ENCODE measurements around the gene KCNS1.

Gene KCNS1

DNA sequence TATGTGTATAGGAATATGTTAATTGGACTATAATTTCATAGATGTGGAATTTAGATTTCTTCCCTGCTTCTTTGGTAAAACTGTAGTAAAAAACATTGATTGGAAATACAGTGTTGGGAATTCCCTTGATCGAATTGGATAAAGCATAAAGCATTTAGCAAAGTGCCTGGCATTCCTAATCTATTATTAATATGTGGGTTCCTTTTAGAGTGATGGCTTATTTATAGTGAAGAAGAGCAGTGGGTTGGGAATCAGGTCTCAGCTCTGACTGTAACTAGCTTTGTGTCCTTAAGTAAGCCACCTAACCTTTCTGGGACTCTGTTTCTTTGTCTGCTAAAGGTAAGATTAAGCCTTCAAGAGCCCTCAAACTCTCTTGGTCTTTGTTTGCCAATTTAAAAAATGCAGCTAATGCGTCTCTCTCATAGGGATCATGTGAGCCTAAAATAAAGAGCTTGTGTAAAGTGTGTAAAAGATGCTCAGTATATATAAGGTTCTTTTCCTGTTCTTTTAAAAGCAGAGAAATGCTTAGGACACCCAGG is 53.3 kb downstream of the KCNS1 start:
- DNase-seq: no peak

- no peak for DNase-seq
Measured at GRCh38 chr20:45044601-45045000, 56.3 kb downstream of the KCNS1 start.

DNA sequence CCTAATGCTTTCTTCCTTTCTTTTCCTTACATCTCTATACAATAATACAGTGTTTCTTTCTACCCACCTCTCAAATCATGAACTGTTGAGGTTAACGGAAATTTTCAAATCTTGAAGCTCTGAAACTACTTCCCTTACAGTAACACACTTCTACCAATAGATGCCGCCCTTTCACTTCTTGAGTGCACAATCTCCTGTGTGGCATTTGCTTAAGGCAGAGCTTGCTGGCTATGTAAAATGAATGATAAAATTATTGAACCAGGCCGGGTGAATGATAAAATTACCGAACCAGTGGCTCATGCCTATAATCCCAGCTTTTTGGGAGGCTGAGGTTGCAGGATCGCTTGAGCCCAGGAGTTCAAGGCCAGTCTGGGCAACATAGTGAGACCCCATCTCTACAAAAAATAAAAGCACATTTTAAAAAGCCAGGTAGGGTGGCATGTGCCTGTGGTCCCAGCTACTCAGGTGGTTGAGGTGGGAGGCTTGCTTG is 56.8 kb downstream of the KCNS1 start:
- DNase-seq: peak in 5 of 6 experiments; percentile 27 to 57 (median 41)

DNA sequence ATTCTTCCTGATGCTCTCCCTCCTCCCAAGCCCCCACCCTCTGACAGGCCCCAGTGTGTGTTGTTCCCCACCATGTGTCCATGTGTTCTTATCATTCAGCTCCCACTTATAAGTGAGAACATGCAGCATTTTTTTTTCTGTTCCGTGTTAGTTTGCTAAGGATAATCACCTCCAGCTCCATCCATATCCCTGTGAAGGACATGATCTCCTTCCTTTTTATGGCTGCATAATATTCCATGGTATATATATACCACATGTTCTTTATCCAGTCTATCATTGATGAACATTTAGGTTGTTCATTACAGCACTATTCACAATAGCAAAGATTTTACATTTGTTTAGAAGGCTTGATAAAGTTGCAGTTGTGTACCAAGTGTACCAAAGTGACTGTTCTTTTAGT is 57.9 kb downstream of the KCNS1 start:
- DNase-seq: no peak
